HG03025 (cell line): ENCODE results near the gene HSPA5.
"Not testable (repeated sequence)": the region's sequence is repeated elsewhere in the genome, so short reads cannot be mapped to it uniquely, and the experiment has no call there.

Source experiments
- ATAC-seq: cut with Tn5 transposase; IDR thresholded peaks from one replicate; pipeline ENCODE4 v1.9.1; 2021; ENCODE audit warnings: mild to moderate bottlenecking, moderate library complexity; ENCODE audit not compliant: unreplicated experiment, low FRiP score

HSPA5 gene

DNA sequence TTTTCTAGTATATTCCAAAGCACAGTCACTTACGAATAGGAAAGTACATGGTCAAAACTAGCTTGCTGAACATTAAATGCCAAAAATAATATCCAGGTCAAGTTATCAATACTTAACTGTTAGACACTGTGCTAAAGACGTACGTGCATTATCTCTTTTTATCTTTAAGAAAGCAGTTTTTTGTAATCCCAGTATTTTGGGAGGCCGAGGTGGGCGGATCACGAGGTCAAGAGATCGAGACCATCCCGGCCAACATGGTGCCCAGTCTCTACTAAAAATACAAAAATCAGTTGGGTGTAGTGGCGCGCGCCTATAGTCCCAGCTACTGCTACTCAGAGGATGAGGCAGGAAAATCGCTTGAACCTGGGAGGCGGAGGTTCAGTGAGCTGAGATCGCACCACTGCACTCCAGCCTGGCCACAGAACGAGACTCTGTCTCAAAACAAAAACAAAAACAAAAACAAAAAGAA, 2.7 kb upstream of the HSPA5 start:
- ATAC-seq, result no peak

DNA sequence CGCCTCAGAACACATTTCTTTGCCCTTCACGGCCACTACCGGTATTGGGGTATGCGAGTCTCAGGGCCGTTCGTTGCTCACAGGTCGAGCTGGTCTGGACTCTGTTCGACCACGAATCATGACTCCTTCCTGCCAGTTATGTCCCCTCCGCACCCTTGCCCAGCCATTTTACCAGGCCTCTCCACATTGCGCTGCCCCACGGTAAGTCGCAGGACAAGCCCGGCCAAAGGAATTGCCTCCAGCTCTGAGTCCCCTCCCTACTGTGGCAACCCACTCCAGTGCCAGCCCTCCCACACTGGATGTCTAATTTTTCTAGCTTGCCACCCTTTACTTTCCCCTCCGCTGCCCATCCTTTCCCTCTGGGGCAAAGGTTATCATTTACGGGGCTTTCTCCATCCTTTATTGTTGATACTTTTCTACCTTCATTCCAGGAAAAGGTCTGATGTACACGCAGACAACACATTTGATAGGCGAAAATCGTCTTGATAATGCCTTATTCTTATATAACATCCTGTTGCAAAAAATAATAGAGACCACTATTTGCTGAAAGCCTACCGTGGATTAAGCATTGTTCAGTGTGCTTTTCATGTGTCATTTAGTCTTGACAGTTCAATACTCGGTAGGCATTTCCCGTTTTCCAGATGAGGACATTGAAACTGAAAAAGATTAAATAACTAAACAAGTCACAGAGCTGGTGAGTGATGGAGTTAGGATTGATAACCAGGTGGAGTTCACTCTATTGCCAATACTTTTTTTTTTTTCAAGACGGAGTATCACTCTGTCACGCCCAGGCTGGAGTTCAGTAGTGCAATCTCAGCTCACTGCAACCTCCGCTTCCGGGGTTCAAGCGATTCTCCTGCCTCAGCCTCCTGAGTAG, 958 bp upstream of the HSPA5 start:
- ATAC-seq, result peak; percentile 1

DNA sequence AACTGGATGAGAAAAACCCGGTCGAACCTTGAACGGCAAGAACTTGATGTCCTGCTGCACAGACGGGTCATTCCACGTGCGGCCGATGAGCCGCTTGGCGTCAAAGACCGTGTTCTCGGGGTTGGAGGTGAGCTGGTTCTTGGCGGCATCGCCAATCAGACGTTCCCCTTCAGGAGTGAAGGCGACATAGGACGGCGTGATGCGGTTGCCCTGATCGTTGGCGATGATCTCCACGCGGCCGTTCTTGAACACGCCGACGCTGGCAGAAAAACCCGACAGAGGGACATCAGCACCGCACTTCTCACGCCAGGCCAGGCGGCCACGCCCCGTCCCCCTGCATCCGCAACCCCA, 519 bp downstream of the HSPA5 start:
- peak; percentile 8 for ATAC-seq

DNA sequence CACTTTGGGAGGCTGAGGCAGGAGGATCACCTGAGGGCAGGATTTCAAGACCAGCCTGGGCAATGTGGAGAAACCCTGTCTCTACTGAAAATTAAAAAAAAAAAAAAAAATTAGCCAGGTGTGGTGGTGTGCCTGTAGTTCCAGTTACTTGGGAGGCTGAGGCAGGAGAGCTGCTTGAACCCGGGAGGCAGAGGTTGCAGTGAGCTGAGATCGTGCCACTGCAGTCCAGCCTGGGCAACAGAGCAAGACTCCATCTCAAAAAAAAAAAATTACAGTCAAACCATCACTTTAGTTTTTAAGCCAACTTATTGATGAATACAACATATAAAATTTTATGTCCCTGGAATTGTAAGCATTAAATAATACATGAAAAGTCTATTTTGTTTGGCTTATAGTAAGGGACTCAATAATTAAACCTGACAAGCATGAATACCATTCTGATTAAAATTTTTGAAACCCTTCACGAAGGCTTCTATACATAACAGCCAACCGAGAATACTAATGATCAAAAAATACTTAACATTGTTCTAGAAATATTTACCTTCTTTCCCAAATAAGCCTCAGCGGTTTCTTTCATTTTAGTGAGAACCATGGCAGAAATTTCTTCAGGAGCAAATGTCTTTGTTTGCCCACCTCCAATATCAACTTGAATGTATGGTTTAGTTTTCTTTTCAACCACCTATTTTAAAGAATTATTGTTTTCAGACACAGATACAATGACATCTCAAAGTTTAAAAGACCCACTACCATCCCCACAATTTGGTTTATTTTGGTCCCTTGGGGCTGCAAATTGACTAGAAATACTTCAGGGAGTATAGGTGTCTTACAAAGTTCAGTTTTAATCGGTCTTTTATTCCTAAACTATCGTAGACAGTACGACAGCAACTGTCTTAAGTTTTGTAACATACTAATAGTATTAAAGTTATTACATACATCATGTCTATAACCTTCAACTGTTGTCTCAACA, 1.2 kb downstream of the HSPA5 start:
- ATAC-seq, result no peak

DNA sequence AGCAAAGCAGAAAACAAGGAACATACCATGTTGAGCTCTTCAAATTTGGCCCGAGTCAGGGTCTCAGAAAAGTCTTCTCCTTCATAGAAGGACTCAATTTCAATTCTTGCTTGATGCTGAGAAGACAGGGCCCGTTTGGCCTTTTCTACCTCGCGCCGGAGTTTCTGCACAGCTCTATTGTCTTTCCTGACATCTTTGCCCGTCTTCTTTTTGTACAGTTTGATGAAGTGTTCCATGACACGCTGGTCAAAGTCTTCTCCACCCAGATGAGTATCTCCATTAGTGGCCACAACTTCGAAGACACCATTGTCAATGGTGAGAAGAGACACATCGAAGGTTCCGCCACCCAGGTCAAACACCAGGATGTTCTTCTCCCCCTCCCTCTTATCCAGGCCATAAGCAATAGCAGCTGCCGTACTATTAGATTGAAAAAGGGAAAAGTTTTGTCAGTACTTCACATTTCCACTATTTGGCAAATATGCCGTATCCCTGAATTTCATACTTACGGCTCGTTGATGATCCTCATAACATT, 2.2 kb downstream of the HSPA5 start:
- ATAC-seq, result no peak

DNA sequence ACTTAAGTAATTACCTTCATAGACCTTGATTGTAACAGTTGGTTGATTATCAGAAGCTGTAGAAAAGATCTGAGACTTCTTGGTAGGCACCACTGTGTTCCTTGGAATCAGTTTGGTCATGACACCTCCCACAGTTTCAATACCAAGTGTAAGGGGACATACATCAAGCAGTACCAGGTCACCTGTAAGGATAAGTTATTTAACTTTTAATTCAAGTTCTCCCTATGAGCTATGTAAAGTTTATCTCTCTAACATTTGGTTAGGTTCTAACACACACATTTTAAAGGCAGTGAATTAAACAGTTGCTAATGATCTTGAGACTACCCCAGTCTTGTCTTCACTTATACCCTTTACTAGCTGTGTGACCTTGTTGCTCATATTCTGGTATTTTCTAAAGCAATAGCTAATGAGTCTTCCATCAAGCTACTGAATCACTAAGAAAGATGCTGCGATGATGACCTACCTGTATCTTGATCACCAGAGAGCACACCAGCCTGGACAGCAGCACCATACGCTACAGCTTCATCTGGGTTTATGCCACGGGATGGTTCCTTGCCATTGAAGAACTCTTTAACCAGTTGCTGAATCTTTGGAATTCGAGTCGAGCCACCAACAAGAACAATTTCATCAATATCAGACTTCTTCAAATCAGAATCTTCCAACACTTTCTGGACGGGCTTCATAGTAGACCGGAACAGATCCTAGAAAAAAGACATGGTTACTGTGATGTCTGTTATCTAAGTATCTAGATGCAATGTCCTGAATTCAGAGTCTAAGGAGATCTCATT, 2.8 kb downstream of the HSPA5 start:
- no peak for ATAC-seq

DNA sequence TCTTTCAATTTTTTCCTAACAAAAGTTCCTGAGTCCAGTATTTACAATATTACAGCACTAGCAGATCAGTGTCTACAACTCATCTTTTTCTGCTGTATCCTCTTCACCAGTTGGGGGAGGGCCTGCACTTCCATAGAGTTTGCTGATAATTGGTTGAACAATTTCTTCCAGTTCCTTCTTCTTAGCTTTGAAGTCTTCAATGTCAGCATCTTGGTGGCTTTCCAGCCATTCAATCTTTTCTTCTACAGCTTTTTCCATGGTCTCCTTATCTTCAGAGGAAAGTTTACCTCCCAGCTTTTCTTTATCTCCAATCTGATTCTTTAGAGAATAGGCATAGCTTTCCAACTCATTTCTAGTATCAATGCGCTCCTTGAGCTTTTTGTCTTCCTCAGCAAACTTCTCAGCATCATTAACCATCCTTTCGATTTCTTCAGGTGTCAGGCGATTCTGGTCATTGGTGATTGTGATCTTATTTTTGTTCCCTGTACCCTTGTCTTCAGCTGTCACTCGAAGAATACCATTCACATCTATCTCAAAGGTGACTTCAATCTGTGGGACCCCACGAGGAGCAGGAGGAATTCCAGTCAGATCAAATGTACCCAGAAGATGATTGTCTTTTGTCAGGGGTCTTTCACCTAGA, 4.5 kb downstream of the HSPA5 start:
- ATAC-seq, result not testable (repeated sequence)

DNA sequence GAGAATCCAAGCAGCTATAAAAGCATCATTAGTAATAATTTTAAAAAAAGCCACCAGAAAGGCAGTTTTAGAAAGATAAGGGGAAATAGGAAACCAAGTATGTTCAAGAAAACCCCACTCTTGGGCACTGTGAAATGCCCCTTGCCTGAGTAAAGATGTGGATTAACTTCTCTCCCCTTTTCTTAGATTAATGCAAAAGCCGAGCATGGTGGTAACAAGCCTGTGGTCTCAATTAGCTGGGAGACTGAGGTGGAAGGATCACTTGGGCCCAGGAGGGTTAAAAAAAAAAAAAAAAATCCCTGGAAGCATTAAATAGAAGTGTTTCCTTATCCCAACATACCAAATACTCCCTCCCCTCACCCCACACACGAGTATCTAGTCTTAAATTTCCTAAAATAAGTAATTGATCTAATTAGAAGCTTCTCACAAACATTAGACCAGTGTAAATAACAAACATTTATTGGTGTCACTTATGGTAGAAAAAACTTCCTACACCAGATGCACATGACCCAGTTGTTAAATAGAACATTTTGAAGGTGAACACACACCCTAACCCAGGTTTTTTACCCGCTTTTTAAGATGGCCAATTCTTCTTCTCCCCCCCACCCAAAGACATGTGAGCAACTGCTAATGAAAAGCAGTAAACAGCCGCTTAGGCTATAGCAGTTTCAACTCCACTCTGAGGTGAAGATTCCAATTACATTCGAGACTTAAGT, 5.2 kb downstream of the HSPA5 start:
- no peak for ATAC-seq

DNA sequence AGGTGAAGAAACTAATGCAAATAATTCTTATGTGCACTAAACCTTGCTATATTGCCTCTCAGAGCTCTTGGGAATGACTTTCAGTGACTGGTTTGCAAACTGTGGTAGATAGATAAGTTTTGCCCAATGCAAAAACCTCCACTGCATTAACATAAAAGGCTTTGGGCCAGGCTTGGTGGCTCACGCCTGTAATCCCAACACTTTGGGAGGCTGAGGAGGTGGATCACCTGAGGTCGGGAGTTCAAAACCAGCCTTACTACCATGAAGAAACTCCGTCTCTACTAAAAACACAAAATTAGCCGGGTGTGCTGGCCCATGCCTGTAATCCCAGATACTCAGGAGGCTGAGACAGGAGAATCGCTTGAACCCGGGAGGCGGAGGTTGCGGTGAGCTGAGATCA, 7.0 kb downstream of the HSPA5 start:
- not testable (repeated sequence) for ATAC-seq

DNA sequence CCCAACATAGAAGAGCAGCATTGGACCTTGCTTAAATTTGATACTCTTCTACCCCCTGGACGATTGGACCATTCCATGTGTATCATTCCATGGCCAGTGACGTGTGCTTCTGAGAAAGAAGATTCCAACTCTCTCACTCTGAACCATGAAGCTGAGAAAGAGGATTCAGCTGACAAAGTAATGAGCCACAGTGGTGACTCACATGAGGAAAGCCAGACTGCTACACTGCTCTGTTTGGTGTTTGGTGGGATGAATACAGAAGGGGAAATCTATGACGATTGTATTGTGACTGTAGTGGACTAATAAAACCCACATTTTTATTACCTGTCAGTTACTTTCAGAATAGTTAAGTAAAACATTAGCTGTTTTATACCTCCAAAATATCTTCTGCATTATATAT, 7.5 kb downstream of the HSPA5 start:
- ATAC-seq, result no peak

DNA sequence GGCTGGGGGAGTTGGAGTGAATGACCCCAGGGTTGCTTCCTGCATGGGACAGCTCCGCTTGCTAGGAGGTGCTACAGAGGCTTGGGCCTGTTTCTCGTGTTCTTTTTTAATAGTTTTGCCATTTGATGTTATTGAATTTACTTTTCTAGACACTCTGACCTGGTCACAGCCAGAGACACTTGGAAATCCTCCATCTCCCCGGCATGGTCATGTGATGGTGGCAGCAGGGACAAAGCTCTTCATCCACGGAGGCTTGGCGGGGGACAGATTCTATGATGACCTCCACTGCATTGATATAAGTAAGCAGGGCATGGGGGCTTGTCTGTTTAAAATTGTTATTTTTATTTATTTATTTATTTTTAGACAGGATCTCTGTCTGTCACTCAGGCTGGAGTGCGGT, 13.4 kb downstream of the HSPA5 start:
- ATAC-seq, result no peak

DNA sequence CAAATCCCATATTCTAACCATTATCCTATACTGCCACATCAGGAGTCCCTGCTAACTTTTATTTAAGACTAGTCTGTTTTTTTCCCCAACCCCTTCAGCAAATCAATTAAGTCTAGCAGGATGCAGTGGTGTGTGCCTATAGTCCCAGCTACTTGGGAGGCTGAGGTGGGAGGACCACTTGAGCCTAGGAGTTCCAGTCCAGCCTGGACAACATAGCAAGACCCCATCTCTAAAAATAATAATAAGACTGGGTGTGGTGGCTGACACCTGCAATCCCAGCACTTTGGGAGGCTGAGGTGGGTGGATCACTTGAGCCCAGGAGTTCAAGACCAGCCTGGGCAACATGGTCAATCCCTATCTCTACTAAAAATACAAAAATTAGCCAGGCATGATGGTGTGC, 16.3 kb downstream of the HSPA5 start:
- ATAC-seq, result not testable (repeated sequence)

DNA sequence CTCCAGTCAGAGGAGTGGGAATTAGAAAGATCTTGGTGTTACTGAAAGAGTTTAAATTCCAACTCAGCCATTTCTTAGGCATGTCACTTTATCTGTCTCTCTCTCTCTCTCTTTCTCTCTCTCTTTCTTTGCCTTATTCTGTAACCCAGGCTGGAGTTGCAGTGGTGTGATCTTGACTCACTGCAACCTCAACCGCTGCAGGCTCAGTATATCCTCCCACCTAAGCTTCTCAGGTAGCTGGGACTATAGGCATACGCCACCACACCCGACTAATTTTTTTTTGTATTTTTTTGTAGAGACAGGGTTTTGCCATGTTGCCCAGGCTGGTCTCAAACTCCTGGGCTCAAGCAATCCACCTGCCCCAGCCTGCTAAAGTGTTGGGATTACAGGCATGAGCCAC, 22.5 kb downstream of the HSPA5 start:
- ATAC-seq, result no peak

DNA sequence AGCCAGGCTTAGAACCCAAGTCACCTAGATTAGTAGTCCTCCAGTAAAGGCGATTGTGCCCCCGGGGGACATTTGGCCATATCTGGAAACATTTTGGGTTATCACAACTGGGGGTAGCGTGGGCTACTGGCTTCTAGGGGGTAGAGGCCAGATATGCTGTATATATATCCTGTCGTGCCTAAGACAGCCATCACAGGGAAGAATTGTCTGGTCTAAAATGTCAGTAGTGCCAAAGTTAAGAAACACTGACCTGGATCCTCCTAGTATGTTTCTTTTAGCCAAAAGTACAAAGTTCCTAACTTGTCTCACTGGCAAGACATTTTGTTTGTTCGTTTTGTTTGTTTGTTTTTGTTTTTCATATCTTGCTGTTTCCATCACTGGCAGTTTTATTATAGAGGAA, 27.0 kb downstream of the HSPA5 start:
- no peak for ATAC-seq

DNA sequence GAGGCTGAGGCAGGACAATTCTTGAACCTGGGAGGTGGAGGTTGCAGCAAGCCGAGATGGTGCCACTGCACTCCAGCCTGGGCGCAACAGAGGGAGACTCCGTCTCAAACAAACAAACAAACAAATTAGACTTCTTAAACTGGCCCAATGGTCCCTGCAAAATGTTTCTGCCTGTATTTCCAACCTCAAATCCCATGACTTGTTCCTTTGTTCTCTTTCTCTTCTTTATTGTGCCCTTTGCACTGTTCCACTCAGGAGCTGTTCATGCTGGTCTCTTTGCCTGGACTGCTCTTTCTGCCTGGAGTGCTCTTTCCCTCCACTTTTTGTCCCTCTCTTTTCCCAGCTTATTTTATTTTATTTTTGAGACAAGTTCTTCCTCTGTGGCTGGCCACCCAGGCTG, 36.7 kb downstream of the HSPA5 start:
- no peak for ATAC-seq

DNA sequence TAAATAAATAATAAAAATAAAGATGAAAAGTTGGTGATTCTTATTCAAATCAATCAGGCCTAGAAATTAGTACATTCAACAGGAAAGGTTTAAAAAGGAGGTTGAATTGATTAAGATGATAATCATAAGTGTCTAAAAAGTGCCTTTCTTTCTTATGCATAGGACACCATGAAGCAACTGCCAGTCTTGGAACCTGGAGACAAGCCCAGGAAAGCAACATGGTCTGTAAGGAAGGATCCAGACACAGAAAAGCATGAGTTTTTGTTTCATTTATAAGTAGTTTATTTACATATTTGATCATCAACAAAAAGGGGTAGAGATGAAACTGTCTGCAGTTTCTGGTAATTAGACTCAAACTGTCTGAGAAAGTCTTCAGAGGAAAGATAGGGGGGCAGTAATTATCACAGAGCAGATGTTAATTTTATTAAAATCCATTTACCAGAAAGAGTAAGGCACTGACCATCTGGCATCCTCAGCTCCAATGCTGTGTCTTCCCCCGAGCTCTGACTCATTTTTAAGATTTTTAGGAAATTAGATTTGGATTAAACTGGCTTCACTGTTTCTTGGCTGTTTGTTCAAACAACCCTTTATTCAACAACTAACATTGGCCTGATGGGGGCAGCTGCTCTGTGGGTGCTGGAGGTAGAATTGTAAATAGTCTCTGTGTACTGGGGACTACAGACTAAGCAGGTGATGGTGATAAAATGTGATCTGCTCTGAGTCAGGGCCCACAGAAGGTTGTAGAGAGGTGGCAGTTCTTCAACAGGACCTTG, 38.1 kb downstream of the HSPA5 start:
- ATAC-seq, result no peak

DNA sequence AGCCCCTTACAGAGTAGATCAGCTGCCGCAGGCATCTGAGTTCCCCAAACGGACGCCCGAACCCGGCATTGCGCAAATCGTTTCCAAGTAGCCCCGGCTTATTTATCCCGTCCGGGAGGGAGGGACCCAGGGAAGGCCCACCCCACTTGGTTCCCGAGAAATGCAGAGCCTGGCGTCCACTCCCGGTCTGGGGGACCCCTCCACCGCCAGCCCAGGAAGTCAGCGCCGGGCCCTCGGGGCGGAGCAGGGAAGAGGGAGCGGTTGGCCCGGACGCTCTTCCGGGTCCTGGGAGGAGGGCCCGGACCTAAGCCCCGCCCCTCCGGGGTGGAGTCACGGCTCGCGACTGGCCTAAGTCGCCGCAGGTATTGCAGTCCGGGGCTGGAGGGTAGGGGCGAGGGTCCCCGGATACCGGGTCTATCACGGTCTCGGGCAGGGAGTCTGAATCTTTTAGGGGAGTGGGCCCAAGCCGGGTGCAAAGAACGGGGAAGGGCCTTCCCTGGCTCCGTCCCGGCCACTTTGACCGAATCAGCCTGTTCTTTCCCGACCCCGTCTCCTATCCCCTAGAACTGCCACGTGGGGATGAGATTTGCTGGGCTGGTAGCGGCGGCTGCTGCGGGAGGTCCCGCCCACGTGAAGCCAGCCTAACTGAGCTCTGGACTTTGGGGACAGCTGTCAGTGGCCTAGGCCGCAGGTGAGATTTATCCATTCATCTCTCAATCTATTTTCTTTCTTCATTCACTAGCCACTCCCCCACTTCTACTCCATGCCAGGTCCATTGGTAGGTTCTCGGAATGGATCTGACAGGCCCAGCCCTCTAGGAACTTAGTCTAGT, 40.7 kb downstream of the HSPA5 start, which contains the start of gene RABEPK:
Gene RABEPK, plus strand, starts transcription at position 327 of the 832 bp plus-strand sequence. CDS start 2,472 bp downstream, outside the sequence.
- peak; percentile 94 for ATAC-seq
